Colonic mucosa (tissue), 4 donors: ENCODE data around the gene KMT5C. TPM values are rescaled to one million over a fixed set of nuclear protein-coding genes. Genes with fewer than 3 reads are reported as not detected.

Source experiments
- DNase-seq: peaks from one replicate; pipeline ENCODE4 v3.0.0-alpha.2; 2020
- H3K27ac ChIP-seq: fragments of 200-600 bp; one replicate; pipeline ENCODE4 v1.8.0; 2021
- H3K27me3 ChIP-seq: fragments of 200-600 bp; one replicate; pipeline ENCODE4 v1.8.0; 2021
- H3K36me3 ChIP-seq: fragments of 200-600 bp; one replicate; pipeline ENCODE4 v1.8.0; 2021
- H3K4me1 ChIP-seq: fragments of 200-600 bp; one replicate; pipeline ENCODE4 v1.8.0; 2021; ENCODE audit warnings: mild to moderate bottlenecking
- H3K4me3 ChIP-seq: fragments of 200-600 bp; one replicate; pipeline ENCODE4 v1.8.0; 2021
- H3K9ac ChIP-seq, 2 donors: one replicate each; pipeline ENCODE4 v1.7.0; 2013; ENCODE audit warnings: control low read depth in 2 of 2, low read depth in 2 of 2, low read length in 2 of 2
- H3K9me3 ChIP-seq: fragments of 200-600 bp; one replicate; pipeline ENCODE4 v1.8.0; 2021
- CTCF ChIP-seq: fragments of 200-600 bp; IDR thresholded peaks from one replicate; pipeline ENCODE4 v1.8.0; 2022; ENCODE audit warnings: antibody characterized with exemption, mild to moderate bottlenecking
- intact Hi-C: fragments of 100-400 bp; cut with DNase I; formaldehyde crosslinking; loops from one replicate; pipeline ENCODE4 v1.14.1; 2022
- total RNA-seq, 2 donors: library from RNA; stranded (reverse); fragmentation: NEBNext Ultra II Directional in 1 of 2; extraction: Animal tissue kit (Norgen Biotek cat#: 25700) in 1 of 2; gene quantifications; one replicate each; pipeline ENCODE4 v1.2.1, GENCODE V29; 2021
- donor health status: healthy.
- donor health status: DM: no; HTN: no; CAD: no.
- donor health status: DM: no; HTN: no; CAD: no.

KMT5C gene
- total RNA-seq, 2 donors from 2014 or later = 14.9 to 24.9 TPM

- intact Hi-C loops = loop anchor here (2.0 kb wide), 1 partner anchor 80 kb away; no protein-coding TSS in a partner anchor
- H3K9me3 ChIP-seq = no peaks in the 10 kb centered on the region
- H3K9ac ChIP-seq = no peak overlapping the region
- H3K4me3 ChIP-seq = no peak overlapping the region
- no peaks in the 10 kb centered on the region for H3K4me1 ChIP-seq
- no peaks in the 10 kb centered on the region for H3K27me3 ChIP-seq
- TF ChIP-seq CTCF = no peak
- H3K36me3 ChIP-seq = no peaks in the 10 kb centered on the region
- H3K27ac ChIP-seq = no peak overlapping the region
- no peak for DNase-seq
Observed at GRCh38 chr19:55302318-55302703, 37.4 kb upstream of the KMT5C start.

GRCh38 chr19:55303477-55303876, 36.2 kb upstream of the KMT5C start:
- H3K9ac ChIP-seq = no peak overlapping the region

GRCh38 chr19:55304279-55304978, 35.2 kb upstream of the KMT5C start:
- Histone ChIP-seq H3K36me3 (no peaks in the 10 kb centered on the region), H3K27ac (no peak overlapping the region), H3K9ac (no peak overlapping the region), H3K27me3 (no peaks in the 10 kb centered on the region), H3K4me1 (no peaks in the 10 kb centered on the region), H3K9me3 (no peaks in the 10 kb centered on the region), H3K4me3 (no peak overlapping the region)
- DNase-seq = no peak
- intact Hi-C loops = no loop called here
- TF ChIP-seq CTCF = no peak

More at GRCh38 chr19:55303477-55303876, 36.2 kb upstream of the KMT5C start:
- no peak overlapping the region for H3K4me3 ChIP-seq
- intact Hi-C loops = loop anchor here (2.0 kb wide), 1 partner anchor 79 kb away; no protein-coding TSS in a partner anchor
- no peak for DNase-seq
- no peaks in the 10 kb centered on the region for H3K36me3 ChIP-seq
- H3K9me3 ChIP-seq = no peaks in the 10 kb centered on the region
- no peak overlapping the region for H3K27ac ChIP-seq
- H3K27me3 ChIP-seq = no peaks in the 10 kb centered on the region
- no peak for TF ChIP-seq CTCF
- H3K4me1 ChIP-seq = no peaks in the 10 kb centered on the region

DNA sequence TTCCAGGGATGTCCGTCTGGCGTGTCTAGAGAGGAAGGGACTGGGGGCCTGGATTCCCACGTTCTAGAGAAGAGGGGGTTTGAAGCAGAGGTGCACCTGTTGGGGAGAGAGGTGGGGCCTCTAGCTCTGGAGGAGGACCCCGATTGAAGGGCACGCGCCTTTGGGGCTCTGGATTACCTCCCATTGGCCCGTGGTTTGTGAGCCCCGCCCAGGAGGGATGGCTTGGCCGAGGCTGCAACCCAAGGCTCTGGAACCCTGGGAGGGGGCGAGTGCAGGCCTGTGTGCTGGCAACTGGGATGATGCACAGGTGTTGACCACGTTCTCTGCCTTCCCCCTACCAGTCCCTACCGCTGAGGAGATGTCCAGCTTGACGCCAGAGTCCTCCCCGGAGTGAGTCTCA, 34.7 kb upstream of the KMT5C start:
- intact Hi-C loops = no loop called here
- no peak for TF ChIP-seq CTCF
- Histone ChIP-seq H3K36me3 (no peaks in the 10 kb centered on the region), H3K4me3 (no peak overlapping the region), H3K4me1 (no peaks in the 10 kb centered on the region), H3K9ac (no peak overlapping the region), H3K27ac (no peak overlapping the region), H3K9me3 (no peaks in the 10 kb centered on the region), H3K27me3 (no peaks in the 10 kb centered on the region)
- DNase-seq = no peak

- intact Hi-C loops = no loop called here
- no peak for TF ChIP-seq CTCF
- DNase-seq = peak; percentile 40
- H3K36me3 ChIP-seq = no peaks in the 10 kb centered on the region
- H3K27ac ChIP-seq = no peak overlapping the region
- H3K9ac ChIP-seq = no peak overlapping the region
- no peaks in the 10 kb centered on the region for H3K4me1 ChIP-seq
- H3K4me3 ChIP-seq = no peak overlapping the region
- H3K9me3 ChIP-seq = no peaks in the 10 kb centered on the region
- H3K27me3 ChIP-seq = no peaks in the 10 kb centered on the region
Observed at GRCh38 chr19:55305491-55305890, 34.2 kb upstream of the KMT5C start.
